HG03045 (cell line): ENCODE data around the gene SLC25A28.
"Not testable (repeated sequence)": the region's sequence is repeated elsewhere in the genome, so short reads cannot be mapped to it uniquely, and the experiment has no call there.

Experiments used
- ATAC-seq: cut with Tn5 transposase; IDR thresholded peaks from one replicate; pipeline ENCODE4 v1.9.1; 2021; ENCODE audit warnings: mild to moderate bottlenecking, moderate library complexity; ENCODE audit not compliant: unreplicated experiment

The SLC25A28 gene

DNA sequence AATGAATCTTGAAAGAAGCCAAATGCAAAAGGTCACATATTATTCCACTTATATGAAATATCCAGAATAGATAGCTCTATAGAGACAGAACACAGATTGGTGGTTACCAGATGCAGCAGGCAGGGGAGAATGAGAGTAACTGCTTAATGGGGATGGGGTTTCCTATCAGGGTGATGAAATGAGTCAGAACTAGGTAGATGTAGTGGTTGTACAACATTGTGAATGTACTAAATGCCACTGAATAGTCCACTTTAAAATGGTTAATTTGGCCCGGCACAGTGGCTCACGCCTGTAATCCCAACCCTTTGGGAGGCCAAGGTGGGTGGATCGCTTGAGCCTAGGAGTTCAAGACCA is 9.4 kb upstream of the SLC25A28 start:
- ATAC-seq, result no peak

DNA sequence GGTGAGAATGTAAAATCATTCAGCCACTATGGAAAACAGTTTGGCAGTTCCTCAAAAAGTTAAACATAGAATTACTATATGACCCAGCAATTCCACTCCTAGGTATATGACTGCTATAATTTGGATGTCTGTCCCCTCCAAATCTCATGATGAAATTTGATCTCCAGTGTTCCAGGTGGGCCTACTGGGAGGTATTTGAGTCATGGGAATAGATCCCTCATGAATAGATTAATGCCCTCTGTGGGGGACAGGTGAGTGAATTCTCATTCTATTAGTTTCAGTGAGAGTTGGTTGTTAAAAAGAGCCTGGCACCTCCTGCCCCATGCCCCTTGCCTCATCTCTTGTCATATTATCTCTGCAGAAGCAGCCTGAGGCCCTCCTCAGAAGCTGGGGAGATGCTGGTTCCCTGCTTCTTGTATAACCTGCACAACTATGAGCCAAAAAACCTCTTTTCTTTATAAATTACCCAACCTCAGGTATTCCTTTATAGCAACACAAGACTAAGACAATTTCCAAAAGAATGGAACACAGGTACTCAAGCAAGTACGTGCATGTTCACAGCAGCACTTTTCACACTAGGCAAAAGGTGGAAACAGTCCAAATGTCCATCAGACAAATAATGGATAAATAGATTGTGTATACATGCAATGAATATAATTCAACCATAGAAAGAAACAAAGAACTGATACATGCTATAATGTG is 8.8 kb upstream of the SLC25A28 start:
- ATAC-seq, result no peak

DNA sequence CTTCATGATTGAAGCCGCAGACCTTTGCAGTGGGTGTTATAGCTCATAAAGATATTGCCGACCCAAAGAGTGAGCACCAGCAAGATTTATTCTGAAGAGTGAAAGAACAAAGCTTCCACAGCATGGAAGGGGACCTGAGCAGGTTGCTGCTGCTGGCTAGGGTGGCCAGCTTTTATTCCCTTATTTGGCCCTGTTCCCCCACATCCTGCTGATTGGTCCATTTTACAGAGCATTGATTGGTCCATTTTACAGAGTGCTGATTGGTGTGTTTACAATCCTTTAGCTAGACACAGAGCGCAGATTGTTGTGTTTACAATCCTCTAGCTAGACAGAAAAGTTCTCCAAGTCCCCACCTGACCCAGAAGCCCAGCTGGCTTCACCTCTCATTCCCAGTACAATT is 4.9 kb upstream of the SLC25A28 start:
- not testable (repeated sequence) for ATAC-seq

DNA sequence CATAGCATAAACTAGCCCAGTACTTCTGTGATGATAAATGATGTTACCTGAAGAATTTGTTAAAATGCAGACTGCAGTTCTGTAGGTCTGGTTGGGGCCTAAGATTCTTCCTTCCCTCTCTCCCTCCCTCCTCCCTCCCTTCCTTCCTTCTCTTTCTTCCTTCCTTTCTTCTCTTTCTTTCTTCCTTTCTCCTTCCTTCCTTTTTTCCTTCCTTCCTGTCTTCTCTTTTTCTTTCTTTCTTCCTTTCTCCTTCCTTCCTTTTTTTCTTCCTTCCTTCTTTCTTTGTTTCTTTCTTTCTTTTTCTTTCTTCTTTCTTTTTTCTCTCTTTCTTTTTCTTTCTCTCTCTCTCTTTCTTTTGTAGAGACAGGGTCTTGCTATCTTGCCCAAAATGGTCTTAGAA is 3.7 kb upstream of the SLC25A28 start:
- ATAC-seq, result no peak

DNA sequence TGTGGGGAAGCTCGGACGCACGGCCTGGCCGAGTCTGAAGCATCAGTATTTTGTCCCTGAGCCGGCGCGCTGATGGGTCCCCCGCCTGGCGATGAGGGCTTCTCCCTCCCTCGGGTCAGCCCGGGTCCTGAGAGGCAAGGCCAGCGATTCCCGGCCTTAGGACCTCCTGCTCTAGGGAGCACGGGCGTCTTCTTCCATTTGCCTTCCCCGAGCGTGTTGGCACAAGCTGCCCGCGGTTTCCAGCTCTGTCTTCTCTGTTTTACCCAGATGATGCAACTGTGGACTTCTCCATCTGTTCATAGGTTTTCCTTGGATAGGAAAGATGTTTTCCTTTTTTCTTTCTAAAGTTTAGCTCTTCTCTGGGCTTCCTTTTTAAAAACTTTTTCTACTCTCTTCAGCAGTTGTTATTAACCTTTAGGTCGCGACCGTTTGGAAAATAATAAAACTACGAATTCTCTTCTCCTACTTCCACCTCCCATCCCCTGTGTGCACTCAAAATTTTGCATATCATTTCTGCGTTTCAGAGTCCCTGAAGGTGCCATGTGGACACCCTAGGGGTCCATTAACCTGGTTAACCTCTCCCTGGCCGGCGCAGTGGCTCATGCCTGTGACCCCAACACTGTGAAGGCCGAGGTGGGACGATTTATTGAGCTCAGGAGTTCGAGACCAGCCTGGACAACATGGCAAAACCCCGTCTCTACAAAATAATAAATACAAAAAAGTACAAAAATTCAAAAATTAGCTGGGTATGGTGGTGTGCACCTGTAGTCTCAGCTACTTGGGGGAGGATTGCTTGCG is 1.4 kb upstream of the SLC25A28 start:
- ATAC-seq, result no peak

DNA sequence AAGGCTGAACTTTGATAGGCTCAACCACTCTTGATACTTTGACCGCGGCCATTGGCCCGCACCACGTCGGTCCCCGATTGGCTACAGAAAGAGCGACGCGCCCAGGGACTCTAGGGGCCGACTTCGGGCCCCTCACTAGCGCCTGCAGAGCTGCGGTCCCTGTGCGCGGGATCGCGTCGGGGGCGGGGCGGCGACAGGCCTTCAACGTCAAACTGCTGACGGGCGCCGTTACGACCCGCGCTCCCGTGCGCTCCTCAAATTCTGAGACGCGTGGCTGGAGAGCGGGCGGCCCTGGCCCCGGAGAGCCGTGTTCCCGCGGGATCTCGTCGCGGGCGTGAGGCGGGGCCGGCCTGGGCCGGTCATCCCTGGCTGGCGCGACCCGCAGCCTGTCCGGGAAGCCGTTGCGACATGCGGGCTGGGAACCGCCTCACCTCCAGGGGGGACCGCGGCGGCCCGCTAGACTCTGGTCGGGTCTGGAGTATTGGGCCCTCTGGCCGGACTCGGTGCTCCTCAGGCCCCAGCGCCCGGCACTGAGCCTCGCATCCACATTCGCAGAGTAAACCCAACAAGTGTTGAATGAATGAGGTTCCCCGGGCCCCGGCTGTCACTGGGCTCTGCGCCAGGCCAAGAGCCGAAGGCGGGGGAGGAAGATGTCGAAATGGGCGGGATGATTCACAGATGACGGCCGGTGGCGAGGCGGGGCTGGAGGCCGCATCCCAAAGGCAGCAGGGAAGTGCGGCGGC is 643 bp upstream of the SLC25A28 start:
- ATAC-seq, result peak; percentile 91

DNA sequence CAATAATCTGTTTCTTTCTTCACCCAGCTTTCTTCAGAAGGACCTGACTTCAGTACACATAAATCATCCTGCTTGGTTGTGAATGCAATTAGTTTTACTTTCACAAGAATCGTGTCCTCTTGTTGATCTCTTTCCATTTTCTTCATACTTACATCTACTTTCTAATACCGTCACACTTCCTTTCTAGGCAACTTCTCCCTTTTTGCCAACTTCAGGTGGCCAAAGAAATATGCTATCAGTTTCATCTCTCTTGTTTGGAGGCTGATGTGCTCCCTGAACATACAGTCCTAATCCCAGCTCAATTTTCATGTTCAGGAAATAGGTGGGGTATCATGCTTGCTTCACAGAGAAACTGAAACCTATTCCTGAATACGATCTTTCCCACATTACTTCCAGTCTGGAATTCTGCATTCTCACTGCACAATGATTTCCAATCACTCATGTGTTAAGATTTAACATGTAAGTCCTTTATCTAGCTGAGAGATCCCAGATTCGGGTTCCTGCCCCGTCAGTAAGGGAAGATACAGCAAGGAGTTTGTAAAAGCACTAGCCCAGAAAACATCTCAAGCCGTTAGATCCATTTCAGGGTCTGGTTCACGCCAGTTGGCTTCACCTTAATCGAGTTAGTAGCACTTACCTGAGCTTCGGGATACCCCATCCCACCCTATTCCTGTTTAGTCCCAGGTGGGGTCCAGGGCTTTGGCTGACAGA is 994 bp downstream of the SLC25A28 start:
- no peak for ATAC-seq

DNA sequence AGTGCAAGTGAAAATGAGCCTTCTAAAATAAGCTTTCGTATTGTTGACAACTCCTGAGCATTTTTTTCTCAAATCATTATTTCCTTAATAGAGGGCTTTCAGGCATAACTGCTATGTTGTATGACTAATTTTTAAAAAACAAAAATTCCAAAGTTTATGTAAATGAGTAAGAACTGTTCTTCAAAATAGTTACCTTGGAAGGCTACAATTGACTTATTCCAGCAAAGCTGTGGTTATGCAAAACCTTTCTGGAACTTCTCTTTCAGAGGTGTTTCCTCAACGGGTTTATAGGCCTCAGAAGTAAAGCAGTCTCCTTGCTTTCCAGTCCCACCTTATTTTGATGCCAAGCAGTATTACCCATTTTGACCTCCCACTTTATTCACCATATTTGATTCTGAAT is 2.5 kb downstream of the SLC25A28 start:
- ATAC-seq, result no peak

DNA sequence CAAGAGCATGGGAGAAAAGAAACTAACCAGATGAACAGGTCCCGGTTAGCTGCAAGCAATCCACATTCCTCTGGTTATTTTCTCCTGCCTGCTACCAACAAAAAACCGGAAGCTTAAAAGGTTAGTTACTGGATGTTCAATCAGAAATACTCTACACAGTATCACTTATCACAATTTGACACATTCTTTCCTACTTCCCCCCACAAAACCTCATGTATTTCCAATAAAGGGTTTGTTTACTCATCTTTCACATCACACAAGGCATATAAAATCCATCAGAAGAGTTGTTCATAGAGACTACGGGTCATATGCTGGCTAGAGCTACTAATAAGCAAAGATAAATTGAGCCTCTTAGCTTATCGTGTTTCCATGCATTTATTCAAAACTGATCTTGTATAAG is 4.8 kb downstream of the SLC25A28 start:
- ATAC-seq, result no peak

DNA sequence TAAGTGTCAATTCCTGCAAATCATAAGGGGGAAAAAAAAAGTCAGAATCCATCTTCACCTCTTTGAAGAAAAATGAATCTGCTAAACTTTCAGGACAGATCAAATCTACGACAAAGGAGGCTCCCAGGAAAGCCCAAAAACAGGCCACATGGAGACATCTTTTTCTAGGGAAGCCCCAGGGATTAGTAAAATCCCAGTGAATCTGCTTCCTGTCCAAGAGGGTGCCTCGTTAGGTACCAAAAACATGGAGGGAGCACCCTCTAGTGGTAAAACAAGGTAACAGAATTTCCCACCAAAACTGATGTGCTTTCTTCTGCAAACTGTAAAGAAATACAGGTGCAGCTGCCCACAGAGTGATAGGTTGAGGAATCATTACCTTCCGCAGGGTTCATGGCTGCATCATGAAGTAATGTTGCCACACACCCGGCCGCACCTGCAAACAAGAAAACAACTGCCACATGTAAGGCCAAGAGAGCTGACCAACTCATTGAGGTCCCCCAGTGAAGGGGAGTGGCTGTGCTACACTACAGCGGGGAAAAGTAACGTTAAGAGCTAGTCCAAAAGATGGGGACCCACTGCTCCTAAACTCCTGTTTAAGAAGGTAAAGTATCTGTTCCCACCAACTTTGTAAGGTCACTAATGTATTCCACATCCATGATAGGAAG is 7.9 kb downstream of the SLC25A28 start:
- ATAC-seq, result no peak

DNA sequence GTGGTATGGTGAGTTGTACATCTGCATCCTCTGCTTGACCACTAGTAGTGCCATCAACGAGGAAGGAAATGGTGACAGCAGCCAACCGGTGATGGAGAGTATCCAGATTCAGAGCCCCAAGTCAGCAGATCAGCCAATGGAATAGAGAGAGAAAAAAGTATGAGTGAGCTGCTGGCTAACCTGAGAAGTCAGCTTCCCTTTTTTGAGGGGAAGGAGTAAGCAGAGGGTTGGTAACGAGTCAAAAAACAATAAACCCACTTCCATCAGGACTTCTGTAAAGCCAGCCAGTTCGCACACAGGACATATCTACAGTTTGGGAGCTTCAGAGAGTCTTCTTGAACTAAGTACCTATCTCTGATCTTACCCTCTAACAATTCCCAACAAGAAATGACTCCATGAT is 8.9 kb downstream of the SLC25A28 start:
- ATAC-seq, result no peak

DNA sequence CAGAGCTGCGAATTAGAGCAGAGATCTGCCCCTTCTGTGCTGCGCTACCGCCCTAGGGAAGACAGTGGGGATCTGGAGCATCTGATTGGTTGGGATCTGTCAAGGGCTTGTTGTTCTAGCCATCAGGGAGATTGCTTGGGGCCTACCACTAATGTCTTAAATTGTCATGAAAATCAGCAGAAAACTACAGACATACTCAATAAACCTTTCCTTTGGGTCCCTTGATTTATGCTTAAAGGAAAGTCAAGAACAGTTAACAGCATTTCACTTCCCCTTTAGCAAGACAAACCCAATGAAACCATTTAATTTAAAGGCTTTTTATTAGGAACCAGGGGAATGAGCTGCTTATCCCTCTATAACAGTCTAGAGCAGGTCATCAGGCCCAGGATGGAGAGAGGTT is 10.0 kb downstream of the SLC25A28 start:
- ATAC-seq, result no peak

DNA sequence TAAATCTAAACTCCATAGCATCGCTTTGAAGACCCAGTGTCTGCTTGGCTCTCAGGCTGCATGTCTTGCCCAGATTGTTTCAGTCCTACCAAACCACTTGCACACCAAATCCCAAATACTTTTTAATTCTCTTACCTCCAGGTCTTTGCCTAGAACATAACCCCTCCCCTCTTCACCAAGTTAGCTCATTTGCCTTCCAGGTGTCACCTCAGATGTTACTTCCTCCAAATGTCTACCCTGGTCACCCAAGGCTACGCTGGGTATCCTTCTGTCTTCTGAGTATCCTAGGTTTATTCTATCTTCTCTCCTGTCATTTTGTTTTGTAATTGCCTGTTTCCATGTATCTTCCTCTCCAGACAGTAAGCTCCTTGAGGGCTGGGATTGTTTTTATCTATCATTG is 11.1 kb downstream of the SLC25A28 start:
- no peak for ATAC-seq

DNA sequence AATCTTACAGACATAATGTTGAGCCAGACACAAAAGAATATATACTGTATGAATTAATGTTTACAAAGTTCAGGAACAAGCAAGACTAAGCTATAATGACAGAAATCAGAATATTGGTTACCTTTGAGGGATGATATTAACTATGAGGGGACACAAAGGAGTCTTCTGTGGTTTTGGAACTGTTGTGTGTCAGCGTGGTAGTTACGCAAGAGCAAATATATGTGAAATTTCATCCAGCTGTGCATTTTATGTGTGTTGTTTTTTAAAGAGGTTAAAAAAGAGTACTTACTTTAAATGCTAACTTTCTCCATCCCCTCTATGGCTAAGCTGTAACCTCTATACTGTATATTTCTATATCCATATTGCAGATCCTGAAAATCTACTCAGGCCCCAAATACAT is 14.9 kb downstream of the SLC25A28 start:
- no peak for ATAC-seq

DNA sequence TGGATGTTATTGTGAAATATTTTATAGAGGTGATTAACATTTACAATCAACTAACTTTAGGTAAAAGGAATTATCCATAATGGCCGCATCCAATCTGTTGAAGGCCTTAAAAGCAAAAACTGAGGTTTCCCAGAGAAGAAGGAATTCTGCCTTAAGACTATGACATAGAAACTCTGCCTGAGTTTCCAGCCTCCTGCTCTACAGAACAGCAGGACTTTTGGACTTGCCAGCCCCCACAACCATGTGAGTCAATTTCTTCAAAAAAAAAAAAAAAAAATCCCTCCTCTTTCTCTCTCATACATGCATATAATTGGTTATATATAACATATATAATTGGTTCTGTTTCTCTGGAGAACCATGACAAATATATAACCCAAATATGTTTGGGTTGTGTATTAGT is 15.4 kb downstream of the SLC25A28 start:
- ATAC-seq, result no peak

DNA sequence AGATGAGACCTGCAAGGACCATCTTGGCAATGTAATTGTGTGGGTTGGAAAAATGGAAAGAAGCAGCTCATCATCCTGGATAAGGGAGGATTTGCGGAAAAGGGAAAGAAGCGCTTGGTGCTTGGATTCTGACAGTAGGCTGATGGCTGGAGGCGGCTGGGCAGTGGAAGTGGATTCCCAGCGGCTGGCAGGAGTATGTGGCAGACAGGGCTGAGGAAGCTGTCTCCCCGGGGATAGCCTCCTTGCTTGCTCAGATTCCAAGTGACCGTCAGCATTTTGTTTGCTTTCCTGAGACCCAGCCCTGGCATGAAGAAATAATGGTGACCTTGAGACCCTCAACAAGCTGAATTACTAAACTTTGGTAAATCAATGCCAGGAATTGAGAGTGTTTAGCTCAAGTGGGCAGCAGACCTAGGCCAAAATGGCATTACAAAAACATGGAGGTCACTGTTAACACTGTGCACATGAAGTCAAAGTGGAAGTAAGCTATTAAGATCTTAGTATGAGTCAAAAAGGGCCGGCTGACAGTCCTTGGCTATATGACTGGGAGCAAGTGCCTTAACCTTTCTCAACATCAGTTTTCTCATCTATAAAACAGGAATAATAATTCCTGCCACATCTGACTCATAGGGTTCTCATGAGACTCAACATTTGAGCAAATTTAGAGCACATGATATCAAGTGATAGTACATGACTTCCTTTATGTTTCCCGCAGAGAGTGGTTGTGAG is 21.3 kb downstream of the SLC25A28 start:
- no peak for ATAC-seq

DNA sequence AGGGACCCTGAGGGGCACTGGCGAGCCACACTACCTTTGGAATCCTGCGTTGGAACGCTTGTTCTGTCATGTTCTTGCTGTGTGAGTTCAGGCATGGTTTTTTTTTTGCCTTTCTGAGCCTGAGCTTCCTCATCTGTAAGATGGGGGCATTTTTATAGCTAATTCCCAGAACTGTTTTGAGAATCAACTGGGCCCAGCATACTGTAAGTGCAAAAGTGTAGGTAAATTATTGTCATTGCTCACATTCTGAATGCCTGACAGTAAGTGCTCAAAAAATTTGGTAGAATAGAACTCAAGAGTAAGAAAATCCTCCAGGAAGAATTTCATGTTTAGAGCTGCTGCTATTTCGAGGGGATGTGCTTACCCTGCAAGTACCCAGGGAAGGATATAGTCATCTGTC is 22.2 kb downstream of the SLC25A28 start:
- ATAC-seq, result no peak

DNA sequence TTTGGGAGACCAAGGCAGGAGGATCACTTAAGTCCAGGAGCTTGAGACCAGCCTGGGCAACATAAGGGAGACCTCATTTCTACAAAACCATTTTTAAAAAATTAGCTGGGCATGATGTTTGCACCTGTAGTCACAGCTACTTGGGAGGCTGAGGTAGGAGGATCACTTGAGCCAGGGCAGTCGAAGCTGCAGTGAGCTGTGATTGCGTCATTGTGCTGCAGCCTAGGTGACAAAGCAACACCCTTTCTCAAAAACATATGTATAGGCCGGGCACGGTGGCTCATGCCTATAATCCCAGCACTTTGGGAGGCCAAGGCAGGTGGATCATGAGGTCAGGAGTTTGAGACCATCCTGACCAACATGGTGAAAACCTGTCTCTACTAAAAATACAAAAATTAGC is 23.5 kb downstream of the SLC25A28 start:
- not testable (repeated sequence) for ATAC-seq

DNA sequence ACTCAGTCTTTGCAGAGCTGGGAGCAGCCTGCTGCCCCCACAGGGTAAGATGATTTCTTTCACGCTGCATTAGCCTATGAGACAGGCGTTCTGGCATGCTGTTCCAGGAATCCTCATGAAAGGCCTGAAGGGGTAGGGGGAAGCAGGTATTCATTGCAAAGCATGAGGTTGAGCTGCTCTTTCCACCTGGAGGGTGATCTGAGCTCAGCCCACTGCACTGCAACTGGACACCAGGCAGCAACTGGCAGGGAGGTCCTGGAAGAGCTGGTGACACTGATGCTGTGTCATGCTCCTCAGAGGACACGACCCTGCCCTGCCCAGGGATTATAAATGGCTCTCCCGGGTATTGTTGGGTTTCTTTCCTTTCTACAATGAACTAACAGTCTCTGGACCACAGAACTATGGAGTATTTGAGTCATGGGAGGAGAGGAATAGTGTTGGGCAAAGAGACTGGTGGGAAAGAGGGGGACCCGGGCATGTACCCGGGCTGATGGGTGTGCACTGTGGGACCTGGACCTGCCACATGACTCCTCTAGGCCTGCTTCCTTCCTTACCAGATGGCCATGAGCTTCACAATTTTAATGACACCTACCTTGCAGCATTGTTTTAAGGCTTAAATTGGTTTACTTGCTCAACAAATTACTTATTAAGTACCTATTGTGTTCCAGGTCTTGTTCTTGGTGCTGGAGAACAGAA is 24.3 kb downstream of the SLC25A28 start:
- no peak for ATAC-seq

DNA sequence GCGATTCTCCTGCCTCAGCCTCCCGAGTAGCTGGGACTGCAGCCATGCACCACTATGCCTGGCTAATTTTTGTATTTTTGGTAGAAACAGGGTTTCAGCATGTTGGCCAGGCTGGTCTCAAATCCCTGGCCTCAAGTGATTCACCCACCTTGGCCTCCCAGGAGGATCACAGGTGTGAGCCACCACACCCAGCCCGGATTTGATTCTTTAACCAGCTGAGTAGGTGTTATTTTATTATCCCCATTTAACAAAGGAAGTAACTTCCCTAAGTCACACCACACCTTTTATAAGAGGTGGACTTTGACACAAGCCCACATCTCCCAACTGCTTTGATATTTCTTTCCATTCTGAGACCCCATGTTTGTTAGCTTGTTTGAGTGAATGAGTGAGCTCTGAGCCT is 25.0 kb downstream of the SLC25A28 start:
- no peak for ATAC-seq
